HG03139 (cell line): ENCODE measurements around the gene MYO1E.
A peak's percentile ranks its signal among the peaks of the same experiment; 100 is the strongest.

Experiments used
- ATAC-seq: cut with Tn5 transposase; IDR thresholded peaks from one replicate; pipeline ENCODE4 v1.9.1; 2021; ENCODE audit not compliant: unreplicated experiment

The MYO1E gene

DNA sequence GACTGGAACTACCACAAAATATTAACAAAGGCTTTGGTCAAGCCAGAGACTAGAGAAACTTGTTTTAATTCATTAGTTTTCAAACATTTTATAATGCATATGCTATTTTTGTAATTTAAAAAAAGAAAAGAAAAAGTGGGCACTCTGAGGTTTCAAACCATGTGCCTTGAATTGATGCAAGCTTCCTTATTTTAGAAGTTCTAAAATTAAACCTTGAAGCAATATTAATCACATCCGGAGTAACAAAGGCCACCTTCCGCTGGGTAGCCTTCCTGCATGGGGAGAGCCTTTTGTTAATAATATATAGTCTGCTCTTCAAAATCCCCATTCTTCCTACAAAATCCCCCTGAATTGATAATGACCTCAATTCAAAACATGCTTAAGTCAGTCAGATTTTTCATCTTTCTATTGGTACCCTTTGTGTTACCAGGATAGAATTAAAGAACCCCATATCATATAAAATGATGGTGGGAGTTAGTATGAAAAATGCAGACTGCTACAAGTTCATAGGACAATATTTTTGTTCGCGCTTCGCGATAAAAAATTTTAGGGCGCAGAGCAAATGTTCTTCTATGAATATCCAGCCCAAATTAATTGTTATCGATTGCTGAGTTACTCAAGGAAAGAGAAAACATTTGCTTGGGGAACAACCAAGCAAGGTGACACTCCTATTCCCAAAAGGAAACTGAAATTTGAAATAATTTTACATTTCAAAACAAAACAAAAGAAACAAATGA is 135.4 kb downstream of the MYO1E start:
- ATAC-seq = peak; percentile 57

DNA sequence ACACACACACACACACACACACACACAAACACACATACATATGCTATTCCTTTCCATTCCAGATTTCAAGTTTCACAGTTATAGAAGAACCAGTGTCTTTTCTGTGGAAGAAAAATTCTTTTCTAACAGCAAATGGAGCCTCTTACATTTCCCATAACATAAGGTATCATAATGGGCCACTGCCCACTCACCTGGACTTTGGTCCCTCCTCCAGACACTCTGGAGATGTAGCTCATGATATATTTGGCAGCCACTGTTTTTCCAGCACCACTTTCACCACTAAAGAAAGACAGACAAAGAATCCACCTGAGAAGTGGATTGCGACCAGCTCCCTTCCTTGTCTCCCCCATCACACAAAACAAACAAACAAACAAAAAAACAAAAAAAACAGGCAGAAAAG is 136.3 kb downstream of the MYO1E start:
- ATAC-seq = no peak

DNA sequence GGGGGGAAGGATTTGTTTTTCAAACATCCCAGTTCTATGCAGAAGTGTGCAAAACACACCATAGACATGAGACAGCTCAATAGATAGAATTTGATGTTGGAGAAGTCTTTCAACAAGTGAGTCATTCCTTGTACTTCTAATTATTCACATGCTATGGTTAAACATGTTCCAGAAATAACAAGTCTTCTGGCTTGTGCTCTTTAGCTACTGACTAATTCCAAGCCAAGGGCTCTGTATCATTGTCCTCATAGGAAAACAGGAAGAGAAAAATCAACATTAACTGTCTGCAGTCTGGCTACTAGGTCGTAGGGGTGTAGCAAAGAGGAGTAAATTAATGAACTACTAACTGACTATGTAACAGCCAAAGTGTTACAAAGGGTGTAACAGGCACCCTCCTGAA is 140.2 kb downstream of the MYO1E start:
- ATAC-seq = no peak

DNA sequence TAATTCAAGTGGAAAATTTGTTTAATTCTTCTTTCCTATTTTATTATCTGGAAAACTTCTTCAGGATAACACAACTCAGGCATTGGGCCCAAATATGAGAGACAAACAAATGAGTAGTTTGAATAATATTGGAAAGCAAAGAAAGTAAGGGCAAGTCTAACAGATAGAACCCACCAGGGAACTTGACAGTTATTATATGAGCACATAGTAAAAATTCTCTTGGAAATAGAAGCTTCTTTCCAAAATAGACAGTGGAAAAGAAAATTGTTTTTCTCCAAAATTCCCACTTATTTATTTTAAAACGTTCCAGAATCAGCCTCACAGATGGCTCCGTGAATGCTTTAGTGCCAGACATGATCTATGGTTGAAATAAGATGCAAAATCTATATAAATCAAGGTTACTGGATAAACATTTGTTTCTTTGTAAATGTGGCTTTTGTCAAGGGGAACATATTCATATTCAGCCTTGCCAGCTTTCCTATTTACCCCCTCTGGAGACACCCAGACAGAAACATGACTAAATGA is 142.1 kb downstream of the MYO1E start:
- ATAC-seq = no peak

DNA sequence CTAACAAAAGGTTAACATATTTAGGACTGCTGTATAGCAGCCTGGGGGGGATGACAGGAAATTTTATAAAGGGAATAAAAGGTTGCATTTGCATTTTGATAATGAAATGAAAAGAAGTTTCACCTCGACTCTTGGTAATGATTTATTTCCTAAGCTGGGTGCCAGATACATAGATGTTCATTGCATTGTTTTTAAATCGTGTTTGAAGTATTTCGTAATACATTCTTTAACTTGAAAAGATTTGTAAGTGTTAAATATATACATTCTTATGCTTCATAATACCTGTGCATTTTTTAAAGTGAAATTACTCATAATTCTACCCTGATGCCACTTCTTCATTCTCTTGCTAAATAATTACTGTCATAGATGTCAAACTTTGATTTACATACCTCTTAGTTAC is 143.2 kb downstream of the MYO1E start:
- no peak for ATAC-seq

DNA sequence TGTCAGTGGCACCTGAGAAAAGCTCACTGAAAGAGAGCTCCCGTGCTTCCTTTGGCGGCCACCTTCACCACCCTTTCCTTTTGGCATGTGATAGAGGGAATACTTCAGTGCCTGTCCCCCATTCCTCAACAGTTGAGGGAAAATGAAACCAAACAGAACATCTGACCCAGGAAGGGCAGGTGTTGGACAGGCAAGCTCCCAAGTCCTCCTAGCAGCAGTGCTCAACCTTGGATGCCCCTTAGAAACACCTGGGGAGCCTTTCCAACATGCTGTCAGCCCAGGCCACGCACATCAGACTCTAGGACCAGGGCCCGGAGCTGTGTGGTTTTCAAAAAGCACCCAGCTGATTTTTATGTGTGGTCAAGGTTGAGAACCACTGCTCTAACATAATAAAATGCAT is 143.7 kb downstream of the MYO1E start:
- no peak for ATAC-seq

DNA sequence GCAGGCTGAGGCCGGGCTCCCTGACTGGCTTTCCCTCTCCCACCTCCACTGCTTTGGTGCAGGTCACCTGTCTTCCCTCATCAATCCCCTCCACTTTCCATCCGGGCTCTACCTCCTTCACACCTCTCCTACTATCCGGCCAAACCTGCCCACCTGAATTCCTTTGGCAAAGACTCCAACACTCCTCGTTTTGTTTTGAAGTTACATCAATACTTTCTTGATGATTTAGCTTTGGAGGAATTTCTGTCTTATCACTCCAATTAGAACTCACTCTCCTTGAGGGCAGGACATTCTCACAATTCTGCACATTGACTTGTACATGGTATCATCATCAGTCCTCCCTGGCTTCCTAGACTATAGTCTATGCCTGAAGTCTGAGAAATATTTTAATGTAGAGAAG is 145.7 kb downstream of the MYO1E start:
- ATAC-seq = no peak

DNA sequence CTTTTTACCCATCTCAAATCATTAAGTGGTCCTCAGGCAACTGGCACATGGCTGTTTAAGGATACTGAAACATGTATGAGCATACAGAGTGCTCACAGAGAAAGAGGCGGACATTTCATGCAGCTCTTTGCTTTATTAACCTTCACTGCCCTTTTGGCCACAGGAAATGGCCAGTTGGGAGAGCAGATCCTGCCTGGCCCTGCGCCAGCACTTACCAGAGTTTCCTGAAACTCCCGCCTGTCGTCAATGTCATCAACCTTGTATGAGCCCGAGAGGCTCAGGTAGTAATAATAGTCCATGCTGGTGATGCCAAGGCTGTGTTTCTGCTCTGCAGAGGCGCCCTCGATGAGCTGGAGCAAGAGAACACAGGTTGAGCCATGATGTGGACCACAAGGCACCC is 148.2 kb downstream of the MYO1E start:
- ATAC-seq = no peak

DNA sequence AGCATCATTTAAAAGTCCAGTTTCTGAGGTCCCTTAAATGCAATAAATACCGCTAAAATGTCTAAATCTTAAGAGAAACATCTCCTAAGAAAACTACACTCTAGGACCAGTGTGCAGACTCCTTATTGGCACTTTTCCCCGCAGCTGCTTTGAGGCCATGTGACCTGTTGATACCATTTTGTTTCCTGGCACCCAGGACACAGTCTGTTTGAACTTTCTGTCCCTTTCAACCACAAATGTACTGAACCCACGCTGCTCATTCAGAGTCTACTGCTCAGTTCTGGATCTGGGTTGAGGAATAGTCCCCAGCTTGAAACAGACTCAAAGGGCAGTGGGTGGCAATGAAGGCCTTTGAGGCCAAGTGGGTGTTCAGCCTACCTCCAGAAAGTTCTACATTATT is 148.9 kb downstream of the MYO1E start:
- ATAC-seq = no peak

DNA sequence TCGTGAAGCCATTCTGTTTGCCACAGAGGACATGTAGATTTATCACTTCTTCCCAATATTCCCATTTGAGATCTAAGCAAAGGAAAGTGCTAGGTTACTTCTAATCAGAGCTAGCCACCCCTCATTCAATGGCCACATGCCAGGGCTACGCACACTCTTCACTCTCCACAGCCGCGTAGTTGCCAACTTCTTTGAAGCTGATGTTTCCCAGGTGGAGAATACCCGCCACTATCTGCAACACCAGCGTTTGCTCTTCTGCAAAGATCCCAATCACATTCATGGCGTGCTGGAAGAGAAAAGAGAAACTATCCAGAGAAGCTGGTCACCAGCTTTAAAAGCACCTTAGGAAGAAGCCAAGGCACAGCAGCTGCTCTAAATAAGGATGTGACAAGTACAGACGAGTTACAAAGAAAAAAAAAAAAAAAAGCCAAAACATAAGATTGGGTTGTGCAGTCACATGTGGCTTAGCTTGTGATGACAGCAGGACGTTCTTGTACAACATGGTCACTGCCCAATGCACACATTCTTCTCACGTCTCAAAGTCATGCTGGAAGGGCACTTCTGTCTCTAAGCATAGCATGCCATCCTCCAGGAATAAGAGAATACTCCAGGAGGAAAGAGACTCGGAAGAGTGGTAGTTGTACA is 149.6 kb downstream of the MYO1E start:
- no peak for ATAC-seq

DNA sequence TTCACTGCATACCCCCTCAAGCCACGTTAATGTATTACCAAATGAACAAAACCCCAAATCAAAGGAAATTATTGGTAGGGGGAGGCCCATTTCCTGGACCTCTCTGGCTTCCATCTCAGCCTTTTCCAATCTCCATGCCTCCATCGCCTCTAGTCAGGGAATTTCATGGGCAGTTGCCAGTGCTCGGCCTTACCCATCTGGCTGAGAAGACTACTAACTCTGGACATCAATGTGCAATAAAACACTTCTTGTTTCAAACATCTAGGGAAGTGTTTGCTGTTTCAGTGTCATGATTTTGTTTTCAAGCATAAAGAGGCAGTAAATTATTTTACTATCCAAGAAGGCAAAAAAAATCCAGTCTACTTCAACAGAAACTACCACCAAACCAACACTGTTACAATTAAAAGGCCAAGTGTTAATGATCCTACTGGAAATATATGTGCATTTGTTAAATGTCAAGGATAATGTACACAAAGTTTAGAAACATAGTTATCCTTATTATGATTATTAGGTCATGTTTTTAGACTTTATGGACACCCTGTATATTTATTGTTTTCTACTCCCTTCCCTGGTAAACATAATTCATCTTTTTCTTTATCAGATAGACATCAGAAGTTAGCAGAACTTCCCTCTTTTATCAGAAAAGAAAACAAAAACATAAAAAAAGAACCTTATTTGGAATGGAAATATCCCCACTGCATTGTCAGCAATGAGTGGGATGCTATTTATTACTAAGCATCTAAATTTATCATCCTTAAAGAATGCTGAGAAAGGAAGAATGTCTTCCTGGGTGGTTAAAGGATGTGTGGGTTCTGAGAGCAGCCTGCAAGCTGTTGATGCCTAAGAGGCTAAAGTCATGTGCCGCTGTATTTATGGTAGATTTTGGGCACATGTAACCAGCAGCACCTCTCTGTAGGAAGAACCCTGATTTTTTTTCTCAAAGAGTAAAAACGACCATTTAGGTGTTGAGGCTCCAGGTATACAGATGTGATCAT is 150.9 kb downstream of the MYO1E start:
- ATAC-seq = no peak

DNA sequence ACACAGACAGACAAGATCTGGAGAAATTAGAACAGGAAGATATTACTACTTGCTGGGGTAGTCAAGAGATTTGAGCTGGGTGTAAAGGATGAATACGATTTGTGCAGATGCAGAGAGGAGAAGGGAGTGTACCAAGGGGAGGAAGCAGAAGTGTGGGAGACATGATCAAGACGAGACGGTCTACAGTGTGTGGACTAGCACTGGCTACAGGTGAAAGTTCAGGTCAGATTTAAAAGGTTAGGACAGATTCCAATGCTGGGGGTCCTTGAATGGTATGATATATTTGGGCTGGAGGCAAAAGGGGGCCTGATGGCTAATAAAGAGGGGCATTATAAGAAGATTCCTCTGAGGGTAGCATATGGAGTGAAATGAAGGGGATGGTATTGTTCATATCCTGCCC is 154.0 kb downstream of the MYO1E start:
- ATAC-seq = no peak

DNA sequence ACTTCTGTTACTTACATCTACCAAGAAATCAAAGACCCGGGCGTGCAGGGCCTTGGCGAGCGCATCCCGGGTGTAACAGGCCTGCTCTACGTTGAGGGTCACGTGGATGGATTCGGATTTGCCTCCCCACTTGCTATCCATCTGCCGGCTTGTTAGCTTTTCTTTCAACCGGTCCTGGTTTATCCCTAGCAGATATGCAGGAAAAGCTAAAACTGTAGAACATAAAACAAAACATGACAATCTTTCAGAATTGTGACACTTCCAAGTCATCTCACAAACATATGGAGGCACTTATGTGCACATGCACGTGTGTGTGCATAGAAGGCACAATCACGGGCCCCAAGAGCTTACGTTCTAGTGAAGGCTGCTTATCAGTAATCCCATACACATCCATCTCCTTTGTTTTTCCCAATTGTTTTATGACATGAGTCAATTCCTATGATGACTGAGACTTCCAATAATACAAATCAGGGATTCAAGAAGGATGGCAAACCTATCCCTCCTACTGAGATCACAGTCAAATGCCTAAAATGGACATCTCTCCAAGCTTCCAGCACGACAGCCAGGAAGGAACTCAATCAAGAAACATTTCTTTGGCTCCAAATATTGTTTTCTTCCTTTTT is 154.7 kb downstream of the MYO1E start:
- ATAC-seq = no peak

DNA sequence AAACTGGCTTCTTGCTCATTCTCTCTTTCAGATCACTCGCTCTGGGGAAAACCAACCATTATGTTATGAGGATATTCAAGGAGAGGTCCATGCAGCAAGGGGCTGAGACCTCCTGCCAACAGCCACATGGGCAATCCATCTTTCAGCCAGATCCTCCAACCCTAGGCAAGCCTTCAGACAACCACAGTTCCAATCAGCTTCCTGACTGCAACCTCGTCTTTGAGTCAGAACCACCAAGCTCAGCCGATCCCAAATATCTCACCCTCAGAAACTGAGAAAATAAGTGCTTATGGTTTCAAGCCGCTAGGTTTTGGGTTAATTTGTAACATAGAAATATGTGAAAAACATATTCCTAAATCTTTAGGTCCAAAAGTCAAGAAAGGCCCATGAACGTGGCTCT is 155.8 kb downstream of the MYO1E start:
- no peak for ATAC-seq

DNA sequence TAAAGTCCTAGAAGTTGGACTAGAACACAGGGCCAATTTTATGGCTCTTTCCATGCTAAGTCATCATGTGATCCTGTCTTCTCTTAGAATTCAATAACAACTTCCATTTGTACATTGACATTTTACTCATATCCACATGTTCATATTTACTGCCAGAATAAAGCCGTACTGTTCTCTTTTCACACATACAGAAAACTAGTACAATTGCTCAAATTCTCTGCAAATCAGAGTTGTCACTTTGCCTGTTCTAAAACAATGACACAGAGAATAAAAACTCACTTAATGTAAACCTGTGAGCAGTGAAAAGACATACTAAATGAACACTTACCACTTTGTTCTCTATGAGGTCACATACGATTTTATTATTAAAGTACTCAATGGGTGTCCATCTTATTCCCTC is 162.5 kb downstream of the MYO1E start:
- ATAC-seq = no peak

DNA sequence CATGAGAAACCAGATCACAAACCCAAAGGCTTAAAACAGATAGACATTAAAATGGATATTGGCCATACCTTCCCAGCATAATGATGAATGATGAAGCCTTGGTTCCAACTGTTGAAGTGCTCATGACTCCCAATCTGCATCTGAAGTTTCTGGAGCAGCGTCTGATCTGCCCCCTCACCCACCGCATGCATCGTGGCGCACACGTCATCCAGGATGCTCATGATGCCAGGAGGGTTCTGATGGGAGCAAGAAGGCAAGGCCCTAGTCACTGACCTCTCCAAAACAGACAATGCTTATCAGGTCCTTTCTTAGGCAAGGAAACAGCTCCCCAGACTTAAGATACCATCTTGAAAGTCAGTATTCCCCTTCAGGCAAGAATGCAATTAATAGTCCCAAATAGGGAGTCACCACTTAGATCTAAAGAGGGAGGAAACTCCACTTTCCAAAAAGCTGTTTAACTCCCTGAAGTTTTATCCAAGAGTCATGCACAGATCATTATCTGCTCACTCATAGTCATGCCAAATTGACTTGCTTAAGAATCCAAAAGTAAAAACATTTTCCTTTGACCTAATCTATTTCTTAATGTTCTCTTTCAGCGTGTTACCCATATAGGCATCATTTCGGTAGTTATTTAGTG is 163.9 kb downstream of the MYO1E start:
- no peak for ATAC-seq

DNA sequence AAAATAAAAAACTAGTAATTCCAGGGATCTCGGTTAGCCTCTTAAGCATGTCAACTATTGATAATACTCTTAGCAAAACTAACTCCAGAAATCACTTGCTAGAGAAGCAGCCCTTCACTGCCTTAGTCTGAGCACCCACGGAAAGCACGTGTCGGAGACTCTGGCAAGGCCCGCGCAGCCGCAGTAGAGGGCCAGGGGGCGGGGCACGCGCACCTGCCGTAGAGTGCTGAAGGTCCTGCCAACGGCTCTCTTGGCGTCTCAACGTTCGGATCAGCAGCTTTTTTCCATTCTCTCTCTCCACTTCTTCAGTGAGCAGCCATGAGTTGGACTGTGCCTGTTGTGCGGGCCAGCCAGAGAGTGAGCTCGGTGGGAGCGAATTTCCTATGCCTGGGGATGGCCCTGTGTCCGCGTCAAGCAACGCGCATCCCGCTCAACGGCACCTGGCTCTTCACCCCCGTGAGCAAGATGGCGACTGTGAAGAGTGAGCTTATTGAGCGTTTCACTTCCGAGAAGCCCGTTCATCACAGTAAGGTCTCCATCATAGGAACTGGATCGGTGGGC is 166.0 kb downstream of the MYO1E start, which contains the start of gene LDHAL6B:
Gene LDHAL6B (plus strand): TSS at position 221 of the 561 bp plus-strand sequence. CDS start 98 bp downstream, at position 319.
- no peak for ATAC-seq

DNA sequence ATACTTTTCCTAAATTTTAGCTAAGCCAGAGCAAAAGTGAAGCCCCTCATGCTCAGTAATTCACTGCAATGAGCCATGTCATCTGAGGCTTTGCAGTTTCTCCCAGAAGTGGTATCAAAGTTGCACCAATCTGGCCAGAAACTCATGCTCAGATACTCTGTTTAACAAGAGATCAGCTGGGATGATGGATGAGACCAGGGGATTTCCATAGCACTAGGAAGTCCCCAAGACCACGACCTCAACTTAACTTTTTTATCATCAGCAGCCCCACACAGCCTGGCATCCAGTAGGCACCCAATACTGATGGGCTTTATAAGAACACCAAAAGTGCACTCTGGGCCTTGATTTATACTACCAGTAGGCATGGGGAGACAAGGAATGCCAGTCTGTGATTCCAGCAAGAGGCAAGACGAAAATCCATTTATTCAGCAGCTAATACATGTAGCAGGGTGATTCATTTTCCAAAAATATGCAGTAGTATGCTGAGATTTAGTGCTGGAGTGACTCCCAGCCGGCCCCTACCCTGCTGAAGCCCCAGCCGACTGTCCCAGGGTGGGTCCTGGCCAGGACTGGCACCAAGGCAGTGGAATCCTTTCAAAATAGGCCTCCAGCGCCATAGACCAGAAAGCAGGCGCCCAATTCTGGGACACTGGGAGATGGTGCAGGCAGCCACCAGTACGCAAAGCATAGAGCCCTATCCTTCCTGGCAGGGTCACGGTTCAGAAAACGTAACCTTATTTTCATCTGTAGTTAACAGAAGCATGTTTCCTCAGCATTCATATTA is 166.6 kb downstream of the MYO1E start:
- ATAC-seq = no peak

DNA sequence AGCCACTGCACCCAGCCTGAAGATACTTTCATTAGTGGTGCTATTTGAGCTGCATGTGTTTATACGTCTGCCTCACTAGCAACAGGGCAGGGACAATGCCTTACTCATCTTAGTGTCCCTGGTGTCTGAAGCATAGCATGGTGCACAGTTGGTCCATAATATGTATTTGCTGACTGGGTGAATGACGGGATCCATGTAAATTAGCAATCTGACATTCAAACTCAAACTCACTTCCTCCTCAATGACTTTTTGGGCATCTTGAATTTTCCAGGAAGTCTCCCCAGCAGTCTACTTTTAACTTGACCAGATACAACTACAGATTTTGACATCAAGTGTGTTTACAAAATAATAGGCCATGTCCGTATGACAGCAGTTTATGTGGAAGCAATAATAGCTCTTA is 169.0 kb downstream of the MYO1E start:
- no peak for ATAC-seq
